Skin epidermis (tissue), 12 donors: ENCODE measurements around the gene FRS2.

Source experiments
- H3K27ac ChIP-seq, 21 experiments: fragments of 200-600 bp; sonication (generic) in 11 of 21; one replicate each; pipeline ENCODE4 v1.5.0; 2020; ENCODE audit warnings: mild to moderate bottlenecking in 3 of 21, inconsistent platforms in 2 of 21, moderate library complexity in 2 of 21
- H3K4me3 ChIP-seq, 7 experiments: fragments of 200-600 bp; sonication (generic) in 2 of 7; one replicate each; pipeline ENCODE4 v1.5.0; 2020; ENCODE audit warnings: inconsistent platforms in 2 of 7, mild to moderate bottlenecking in 2 of 7, moderate library complexity in 1 of 7

The FRS2 gene

DNA sequence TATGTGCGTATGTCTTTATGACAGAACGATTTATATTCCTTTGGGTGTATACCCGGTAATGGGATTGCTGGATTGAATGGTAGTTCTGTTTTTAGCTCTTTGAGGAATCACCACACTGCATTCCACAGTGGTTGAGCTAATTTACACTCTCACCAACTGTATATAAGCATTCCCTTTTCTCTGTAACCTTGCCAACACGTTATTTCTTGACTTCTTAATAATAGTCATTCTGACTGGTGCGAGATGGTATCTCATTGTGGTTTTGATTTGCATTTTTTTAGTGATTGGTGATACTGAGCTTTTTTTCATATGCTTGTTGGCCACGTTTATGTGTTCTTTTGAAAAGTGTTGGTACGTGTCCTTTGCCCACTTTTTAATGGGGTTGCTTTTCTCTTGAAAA lies 49.7 kb downstream of the FRS2 start:
- no peak overlapping the region for H3K27ac ChIP-seq
- H3K4me3 ChIP-seq = no peak overlapping the region

DNA sequence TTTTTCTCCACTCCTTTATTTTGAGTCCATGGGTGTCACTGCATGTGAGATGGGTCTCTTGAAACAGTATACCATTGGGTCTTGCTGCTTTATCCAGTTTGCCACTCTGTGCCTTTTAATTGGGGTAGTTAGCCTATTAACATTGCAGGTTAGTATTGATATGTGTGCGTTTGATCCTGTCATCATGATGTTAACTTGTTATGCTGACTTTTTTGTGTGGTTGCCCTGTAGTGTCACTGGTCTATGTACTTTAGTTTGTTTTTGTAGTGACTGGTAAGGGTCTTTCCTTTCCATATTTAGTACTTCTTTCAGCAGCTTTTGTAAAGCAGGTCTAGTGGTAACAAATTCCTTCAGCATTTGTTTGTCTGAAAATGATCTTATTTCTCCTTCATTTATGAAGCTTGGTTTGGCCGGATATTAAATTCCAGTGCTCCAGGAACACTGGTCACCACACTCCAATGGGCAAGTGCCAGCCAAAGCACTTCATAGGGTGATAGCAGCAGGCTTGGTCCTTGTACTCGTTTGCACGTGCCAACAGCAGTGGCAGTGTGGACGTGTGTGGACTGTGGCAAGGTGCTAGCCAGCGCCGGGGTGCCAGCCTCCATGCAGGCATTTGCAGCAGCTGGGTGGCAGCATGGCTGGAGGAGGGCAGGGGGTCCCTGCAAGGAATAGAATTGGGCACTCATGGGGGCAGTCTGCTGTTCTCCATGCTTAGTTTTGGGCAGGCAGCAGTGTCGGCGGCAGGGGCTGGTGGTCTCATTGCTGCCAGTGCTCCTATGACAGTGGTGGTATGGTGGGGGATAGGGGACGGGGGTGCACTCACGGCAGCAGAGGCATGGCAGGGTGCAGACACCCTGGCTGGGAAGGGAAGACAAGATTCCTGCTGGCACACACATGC lies 53.5 kb downstream of the FRS2 start:
- no peak overlapping the region for H3K4me3 ChIP-seq
- no peak overlapping the region for H3K27ac ChIP-seq

DNA sequence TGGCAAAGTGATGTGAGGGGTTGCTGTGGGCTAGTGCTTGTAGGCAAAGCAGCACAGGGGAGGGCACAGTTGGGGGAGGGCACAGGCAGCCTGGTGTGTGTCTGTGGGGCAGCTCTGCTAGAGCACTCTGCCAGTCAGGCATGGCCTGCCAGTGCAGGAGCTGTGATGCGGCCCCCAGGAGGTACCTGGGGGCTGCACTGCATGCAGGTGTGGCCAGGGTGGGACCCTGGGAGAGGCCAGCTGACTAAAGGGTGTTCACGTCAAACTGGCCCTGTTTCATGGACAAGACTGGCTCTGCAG lies 54.1 kb downstream of the FRS2 start:
- no peak overlapping the region for H3K4me3 ChIP-seq

DNA sequence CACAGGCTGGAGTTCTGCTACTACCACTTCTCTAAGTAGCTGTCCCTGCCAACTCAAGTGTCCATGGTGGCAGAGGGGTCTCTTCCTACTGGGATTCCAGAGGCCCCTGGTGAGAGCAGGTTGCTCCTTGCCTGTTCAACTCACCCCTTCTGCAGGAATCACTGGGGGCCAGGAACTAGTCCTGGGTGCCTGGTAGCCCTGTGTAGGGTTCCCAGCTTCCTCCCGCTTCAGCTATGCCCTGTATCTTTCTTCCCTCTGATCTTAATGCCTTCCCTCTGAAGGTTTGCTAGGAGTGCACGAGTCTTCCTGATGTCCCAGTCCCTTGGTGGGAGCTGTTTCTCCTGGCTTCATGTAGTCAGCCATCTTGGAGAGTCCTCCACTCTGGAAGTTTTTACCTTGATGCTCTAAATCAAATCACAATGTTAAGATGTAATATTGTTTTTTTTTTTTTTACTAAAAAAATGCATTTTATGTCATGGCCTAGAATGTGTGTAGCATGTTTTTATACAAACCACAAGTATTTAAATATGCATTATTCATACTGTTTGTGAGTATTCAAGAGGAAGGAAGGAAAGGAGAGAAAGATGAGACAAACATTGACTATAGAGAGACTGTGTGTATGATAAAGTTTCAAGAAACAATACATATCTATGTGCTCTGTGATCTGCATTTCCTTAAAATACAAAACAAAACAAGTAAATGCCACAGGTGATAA lies 54.7 kb downstream of the FRS2 start:
- H3K4me3 ChIP-seq = no peak overlapping the region
- peak overlapping the region in 1 of 21 experiments; percentile 48 for H3K27ac ChIP-seq

More for the DNA sequence above, 54.1 kb downstream of the FRS2 start:
- peak overlapping the region in 1 of 21 experiments; percentile 48 for H3K27ac ChIP-seq

DNA sequence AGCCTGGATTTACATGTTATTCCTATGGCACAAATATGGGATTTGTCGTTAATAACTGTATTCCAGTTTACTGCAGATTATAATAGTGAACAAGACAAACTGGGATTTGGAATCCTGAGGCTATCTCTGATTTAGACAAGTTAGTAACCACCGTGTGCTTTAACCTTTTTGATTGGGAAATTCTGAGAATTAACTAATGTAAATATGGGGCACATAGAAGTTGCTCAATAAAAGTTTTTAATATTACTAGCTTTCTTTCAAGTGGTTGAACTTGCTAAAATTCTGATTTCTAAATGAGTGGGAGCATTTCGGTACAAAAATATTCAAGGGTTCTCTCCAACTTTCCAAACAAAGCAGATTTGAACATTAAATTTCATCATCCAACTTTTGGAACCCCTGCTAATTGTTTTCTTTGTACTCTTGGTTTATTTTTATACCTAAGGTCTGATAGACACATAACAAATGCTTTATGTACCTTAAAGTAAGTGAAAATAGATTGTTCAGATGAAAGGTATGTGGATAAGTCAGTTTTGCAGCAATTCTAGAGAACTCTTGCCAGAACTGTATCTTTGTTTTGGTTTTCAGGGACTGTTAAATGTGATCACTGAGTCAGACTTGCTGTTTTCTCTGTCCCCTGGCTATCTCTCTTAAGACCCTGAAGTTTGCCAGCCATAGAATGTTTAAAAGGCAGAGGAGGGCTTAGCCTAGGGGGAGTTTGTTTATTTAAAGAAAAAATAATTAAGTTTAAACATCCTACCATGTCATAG lies 57.5 kb downstream of the FRS2 start:
- peak overlapping the region in 5 of 21 experiments; percentile 13 to 70 (median 23) for H3K27ac ChIP-seq
- H3K4me3 ChIP-seq = no peak overlapping the region

DNA sequence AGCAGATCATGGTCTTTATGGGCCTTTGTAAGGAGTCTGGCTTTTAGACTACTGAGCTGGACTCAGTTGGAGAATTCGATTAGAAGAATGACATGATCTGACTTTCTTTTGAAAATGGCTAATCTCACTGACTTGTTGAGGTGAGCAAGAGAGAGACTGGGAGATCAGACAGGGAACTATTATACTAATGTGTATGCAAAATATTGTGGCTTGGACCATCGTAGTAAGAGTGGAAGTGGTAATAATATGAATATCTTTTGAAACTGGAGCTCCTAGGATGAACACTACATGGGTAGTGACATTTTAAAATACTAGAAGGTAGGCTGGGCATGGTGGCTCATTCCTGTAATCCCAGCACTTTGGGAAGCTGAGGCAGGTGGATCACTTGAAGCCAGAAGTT lies 58.8 kb downstream of the FRS2 start:
- no peak overlapping the region for H3K4me3 ChIP-seq
- H3K27ac ChIP-seq = peak overlapping the region in 5 of 21 experiments; percentile 1 to 70 (median 26)

DNA sequence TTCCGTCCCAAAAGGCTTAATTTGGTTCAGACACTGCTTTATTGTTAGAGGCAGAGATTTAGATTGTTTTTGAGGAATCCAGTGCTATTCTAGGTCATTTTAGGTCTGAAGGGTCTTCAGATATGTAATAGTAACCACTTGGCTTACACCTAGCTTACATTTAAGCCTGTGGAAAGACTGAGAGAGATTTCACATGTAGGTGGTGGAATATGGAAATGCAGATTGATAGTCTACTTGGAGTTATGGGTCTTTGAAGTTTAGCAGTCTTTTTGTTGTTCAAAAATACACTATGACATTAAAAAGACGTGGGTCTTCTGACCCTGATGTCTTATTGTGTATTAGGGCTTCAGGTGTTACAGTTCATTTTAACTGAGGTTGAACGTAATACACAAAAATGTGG lies 63.7 kb downstream of the FRS2 start:
- Histone ChIP-seq H3K4me3 (no peak overlapping the region), H3K27ac (peak overlapping the region in 18 of 21 experiments; percentile 7 to 81 (median 49))

DNA sequence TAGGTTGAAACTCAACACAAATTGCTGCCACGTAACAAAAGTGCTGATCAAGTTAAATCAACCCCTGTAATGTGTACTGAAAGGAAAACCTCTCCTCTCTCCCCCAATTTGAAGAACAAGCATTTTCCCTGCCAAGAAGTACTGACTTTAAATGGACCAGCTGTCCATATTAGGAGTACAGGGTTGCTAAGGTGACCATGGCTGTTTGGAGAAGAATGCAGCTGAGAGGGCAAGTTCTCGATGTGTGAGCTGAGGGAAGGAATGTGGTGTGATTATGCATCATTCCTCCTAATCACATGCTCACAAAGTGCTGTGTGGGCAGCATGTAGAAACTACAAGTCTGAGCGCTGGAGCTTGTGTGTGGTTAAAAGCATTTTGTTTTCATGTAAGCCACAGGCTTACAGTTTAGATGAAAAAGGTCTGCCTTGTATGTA lies 64.2 kb downstream of the FRS2 start:
- H3K4me3 ChIP-seq = no peak overlapping the region
- peak overlapping the region in 18 of 21 experiments; percentile 7 to 81 (median 53) for H3K27ac ChIP-seq

DNA sequence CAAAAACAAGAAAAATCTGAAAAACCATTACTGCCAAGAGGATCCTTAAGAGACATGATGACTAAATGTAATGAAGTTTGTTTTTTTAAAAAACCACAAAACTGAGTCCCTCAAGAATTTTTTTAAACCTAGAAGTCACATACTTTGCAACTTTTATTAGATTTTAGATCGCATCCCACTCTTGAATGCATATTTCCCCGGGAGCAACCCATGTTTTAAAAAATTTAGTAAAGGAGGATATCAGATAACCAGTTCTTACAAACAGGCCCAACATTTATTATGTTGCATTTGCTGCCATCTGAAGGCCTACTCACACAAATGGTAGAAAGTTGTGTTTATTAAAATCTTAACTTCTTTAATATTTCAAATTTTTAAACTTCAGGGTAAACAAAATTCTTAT lies 70.8 kb downstream of the FRS2 start:
- Histone ChIP-seq H3K27ac (peak overlapping the region in 1 of 21 experiments; percentile 50), H3K4me3 (no peak overlapping the region)

DNA sequence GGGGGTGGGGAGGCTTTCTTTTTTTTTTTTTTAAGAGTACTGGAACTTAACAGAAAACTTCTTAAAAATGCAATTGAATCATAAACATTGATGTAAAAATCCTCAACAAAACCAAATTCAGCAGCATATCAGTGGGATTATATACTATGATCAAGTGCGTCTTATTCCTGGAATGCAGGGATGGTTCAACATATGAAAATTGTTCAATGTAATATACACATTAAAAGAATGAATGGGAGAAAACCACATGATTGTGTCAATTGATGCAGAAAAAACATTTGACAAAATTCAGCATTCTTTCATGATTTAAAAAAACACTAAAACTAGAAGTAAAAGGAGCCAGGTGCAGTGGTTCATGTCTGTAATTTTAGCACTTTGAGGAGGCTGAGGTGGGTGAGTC lies 73.9 kb downstream of the FRS2 start:
- no peak overlapping the region for H3K4me3 ChIP-seq
- H3K27ac ChIP-seq = no peak overlapping the region

DNA sequence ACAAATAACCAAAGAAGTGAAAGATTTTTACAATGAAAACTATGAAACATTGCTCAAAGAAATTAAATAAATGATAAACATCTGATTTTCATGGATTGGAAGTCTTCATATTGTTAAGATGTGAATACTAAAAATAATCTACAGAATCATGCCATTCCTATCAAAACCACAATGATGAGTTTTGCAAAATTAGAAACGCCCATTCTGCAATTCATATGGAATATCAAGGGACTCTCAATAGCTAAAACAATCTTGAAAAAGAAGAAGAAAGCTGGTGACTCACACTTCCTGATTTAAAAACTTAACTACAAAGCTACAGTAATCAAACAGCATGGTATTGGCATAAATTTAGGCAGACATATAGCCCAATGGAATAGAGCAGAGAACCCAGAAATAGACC lies 74.9 kb downstream of the FRS2 start:
- Histone ChIP-seq H3K4me3 (no peak overlapping the region), H3K27ac (no peak overlapping the region)

DNA sequence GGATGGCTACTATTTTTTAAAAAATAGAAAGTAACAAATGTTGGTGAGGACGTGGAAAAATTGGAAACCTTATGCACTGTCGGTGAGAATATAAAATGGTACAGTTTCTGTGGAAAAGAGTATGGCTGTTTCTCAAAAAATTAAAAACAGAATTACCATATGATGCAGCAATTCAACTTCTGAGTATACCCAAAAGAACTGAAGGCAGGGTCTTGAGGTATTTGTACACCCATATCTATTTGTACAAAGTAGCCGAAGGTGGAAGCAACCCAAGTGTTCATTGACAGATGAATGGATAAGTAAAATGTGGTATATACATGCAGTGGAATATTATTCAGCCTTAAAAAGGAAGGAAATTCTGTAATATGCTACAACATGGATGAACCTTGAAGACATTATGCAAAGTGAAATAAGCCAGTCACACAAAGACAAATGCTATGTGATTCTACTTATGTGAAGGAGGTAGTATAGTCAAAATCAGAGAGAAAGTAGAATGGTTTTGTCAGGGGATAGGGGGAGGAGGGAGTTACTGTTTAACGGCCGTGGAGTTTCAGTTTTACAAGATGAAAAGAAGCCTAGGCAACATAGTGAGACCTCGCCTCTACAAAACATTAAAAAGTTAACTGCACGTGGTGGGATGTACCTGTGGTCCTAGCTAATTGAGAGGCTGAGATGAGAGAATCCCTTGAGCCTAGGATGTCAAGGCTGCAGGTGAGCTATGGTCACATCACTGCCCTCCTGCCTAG lies 76.7 kb downstream of the FRS2 start:
- H3K27ac ChIP-seq = no peak overlapping the region
- H3K4me3 ChIP-seq = no peak overlapping the region

DNA sequence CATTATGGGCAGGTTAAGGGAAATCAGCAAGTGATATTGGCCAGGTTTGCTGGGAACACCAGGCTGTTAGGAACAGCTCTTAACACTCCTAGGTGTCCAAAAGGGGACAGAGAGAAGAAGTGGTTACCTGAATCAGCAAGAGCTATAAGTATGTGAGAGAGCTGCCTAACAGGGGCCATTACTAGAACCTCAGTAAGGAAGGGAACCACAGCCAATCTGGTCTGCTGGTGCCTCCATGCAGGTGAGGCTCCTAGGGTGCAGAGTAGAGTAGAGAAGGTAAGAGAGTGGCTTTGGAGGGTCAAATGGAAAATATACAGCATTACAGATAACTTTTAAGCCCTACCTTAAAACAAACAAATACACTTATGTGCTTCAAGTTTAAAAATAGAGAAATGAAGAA lies 78.5 kb downstream of the FRS2 start:
- Histone ChIP-seq H3K4me3 (no peak overlapping the region), H3K27ac (no peak overlapping the region)

DNA sequence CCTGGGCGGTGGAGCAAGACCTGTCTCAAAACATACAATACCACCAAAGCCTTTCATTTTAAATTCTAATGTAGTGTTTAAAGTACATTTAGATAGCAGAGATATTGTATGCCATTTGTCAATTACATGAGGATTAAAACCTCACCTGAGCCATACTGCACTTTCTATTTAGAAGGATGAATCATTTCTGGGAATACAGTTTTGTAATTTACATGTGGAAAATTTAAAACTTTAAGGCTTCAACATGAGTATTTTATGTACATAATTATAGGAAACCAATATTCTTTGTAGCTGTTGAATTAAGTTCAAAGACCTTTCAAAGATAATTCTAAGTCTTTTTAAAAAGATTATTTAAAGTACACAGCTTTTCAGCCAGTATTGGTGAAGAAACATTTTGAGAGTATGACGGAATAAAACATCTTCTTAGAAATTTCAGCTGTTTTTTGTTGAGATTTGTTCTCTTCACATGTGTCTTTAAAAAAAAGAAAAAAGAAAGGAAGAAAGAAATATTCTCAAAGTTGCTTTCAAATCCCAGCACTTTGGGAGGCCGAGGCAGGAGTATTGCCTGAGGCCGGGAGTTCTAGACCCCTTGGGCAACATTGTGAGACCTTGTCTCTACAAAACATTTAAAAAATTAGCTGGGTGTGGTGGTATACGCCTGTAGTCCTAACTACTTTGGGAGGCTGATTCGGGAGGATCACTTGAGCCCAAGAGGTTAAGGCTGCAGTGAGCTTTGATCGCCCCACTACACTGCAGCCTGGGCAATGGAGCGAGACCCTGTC lies 80.6 kb downstream of the FRS2 start:
- Histone ChIP-seq H3K27ac (no peak overlapping the region), H3K4me3 (no peak overlapping the region)

DNA sequence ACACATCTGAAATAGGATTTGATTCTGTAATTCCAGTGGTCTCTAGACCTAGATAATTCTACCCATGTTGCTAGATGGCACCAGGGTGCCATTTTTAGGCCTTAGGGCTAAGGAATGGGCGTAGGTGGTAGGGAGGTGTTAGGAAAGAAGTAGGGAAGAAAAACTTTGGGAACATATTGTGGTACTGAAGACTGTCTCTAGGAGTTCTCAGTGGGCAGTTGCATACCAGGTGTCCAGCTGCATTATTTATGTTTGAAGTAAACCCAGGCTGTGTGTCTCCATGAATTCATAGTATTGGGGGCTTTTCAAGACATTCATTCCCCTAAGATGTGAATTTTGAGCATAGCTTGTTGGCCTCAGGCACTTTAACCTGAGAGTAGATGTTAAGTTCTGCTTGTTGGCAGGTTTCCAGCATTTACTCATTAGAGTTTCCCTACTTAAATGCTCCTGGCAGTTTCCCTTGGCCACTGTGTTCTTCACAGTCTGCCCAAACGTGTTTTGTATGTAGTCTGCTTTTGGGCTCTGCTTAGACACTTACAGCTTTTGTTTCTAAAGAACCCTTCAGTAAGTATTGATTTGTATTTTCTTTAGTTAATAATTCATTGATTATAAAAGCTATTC lies 83.5 kb downstream of the FRS2 start:
- H3K27ac ChIP-seq = peak overlapping the region in 1 of 21 experiments; percentile 14
- H3K4me3 ChIP-seq = no peak overlapping the region

DNA sequence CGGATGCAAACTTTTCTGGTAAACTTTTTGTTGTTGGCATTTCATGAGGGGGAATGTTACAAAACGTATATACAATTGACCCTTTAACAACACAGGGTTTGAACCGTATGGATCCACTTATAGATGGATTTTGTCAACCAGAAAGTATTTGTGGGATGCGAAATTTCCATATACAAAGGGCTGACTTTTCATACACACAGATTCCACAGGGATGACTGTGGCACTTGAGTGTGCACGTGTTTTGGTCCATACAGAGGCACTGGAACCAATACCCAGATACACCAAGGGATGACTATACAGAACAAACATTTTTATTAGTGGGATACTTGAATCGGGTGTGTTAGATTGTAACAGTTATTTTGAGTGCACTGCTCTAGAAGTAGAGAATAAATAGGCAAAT lies 85.3 kb downstream of the FRS2 start:
- H3K27ac ChIP-seq = peak overlapping the region in 3 of 21 experiments; percentile 31 to 57 (median 52)

DNA sequence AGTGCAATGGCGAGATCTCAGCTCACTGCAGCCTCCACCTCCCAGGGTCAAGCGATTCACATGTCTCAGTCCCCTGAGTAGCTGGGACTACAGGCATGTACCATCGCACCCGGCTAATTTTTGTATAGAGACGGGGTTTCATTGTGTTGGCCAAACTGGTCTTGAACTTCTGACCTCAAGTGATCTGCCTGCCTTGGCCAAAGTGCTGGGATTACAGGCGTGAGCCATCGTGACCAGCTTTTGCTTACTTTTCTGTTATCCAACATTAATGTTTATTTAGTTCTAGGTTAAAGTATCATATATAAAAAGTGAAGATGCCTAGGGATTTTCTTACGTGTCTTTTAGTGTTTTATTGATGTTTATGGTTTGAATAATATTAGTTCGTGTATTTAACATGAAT lies 86.2 kb downstream of the FRS2 start:
- H3K4me3 ChIP-seq = no peak overlapping the region
- no peak overlapping the region for H3K27ac ChIP-seq

More for the DNA sequence above, 85.3 kb downstream of the FRS2 start:
- H3K4me3 ChIP-seq = no peak overlapping the region

DNA sequence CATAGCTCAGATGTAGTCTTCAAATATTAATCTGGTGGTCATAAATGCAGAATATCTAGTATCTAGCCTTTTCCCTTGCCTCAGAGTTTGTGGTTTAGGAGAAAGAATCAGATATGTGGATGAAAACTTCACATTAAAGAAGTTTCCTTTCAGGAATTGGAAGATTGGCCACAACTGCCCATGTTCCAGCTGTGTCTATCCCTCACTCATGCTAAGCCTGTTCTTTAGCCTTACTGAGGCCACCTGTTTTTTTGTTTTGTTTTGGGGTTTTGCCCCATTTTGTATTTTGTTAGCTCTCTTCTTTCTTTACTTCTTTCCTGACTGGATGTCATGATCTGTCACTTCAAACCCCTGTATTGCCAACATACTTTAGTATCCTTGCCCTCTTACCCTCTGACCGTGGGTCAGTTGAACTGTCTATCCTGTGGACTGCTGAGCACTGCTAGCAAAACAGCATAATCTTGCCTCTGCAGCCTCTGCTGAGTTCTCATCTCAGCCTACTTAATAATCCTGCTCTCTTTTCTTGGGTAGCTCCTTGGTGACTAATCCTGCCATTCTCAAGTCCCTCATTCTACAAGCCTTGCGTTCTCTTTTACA lies 93.1 kb downstream of the FRS2 start:
- Histone ChIP-seq H3K4me3 (no peak overlapping the region), H3K27ac (no peak overlapping the region)
